Motor neuron (in vitro differentiated cells): ENCODE results near the gene RBFA. TPM values are rescaled to one million over a fixed set of nuclear protein-coding genes. Genes with fewer than 3 reads are reported as not detected.
"Not testable (repeated sequence)": the region's sequence is repeated elsewhere in the genome, so short reads cannot be mapped to it uniquely, and the experiment has no call there.

Experiments used
- ATAC-seq, 8 experiments: fragments of 200-7000 bp; cut with Tn5 transposase; replicated peaks in 6 of 8; 2 replicates each; pipeline ENCODE4 v1.8.0; 2021; ENCODE audit warnings: mild to moderate bottlenecking in 8 of 8, moderate library complexity in 8 of 8
- H3K27ac ChIP-seq, 2 donors: fragments of 250-450 bp; sonication (Bioruptor Pico); 2 replicates each; pipeline ENCODE4 v1.9.0; 2021; ENCODE audit warnings: antibody characterized with exemption in 2 of 2, mild to moderate bottlenecking in 2 of 2, moderate library complexity in 1 of 2
- H3K4me1 ChIP-seq, 2 donors: fragments of 250-450 bp; sonication (Bioruptor Pico); replicated peaks in 1 of 2; 2 replicates each; pipeline ENCODE4 v1.6.1; 2021; ENCODE audit warnings: antibody characterized with exemption in 2 of 2, mild to moderate bottlenecking in 2 of 2, moderate library complexity in 1 of 2
- H3K4me3 ChIP-seq, 5 donors: fragments of 250-450 bp; sonication (Bioruptor Pico); 2 replicates each; pipeline ENCODE4 v1.9.0; 2021; ENCODE audit warnings: antibody characterized with exemption in 5 of 5, mild to moderate bottlenecking in 5 of 5, moderate library complexity in 4 of 5
- WGBS, 10 experiments: fragments of 450-650 bp; shearing (Covaris generic); methylation state at CpG; one replicate each; pipeline ENCODE4 v1.0.0; 2022; 5-methylcytosine and 5-hydroxymethylcytosine counted together
- in situ Hi-C, 9 experiments: fragments of 400-800 bp; cut with MboI; loops; one replicate each; pipeline ENCODE4 v1.15.0; 2021; ENCODE audit warnings: low sequenced_read_pairs in 9 of 9, low pct_unique_long_range_greater_than_20kb in 2 of 9; ENCODE audit not compliant: unreplicated experiment in 9 of 9
- total RNA-seq, 8 experiments: library from RNA; unstranded; fragments of 300-600 nt; gene quantifications; 2 replicates each; pipeline versions ENCODE4 v1.2.3 to v1.2.4, GENCODE V29; 2022

RBFA gene
- total RNA-seq, 8 experiments from 2014 or later = 17.6 to 41.3 (median 24.2) TPM

GRCh38 chr18:80006724-80007123 lies 27.5 kb upstream of the RBFA start:
- H3K27ac ChIP-seq = no peak overlapping the region
- in situ Hi-C loops = no loop called here
- 54 to 88% (median 70%) methylated on average over 1 to 6 of the region's 7 CpGs; no CpG with 5 or more reads in 2 of the 10 experiments for WGBS, 10 experiments
- no peaks in the 10 kb centered on the region for H3K4me1 ChIP-seq
- ATAC-seq = peak in 4 of 8 experiments; percentile 50 to 65 (median 55)
- no peak overlapping the region for H3K4me3 ChIP-seq

DNA sequence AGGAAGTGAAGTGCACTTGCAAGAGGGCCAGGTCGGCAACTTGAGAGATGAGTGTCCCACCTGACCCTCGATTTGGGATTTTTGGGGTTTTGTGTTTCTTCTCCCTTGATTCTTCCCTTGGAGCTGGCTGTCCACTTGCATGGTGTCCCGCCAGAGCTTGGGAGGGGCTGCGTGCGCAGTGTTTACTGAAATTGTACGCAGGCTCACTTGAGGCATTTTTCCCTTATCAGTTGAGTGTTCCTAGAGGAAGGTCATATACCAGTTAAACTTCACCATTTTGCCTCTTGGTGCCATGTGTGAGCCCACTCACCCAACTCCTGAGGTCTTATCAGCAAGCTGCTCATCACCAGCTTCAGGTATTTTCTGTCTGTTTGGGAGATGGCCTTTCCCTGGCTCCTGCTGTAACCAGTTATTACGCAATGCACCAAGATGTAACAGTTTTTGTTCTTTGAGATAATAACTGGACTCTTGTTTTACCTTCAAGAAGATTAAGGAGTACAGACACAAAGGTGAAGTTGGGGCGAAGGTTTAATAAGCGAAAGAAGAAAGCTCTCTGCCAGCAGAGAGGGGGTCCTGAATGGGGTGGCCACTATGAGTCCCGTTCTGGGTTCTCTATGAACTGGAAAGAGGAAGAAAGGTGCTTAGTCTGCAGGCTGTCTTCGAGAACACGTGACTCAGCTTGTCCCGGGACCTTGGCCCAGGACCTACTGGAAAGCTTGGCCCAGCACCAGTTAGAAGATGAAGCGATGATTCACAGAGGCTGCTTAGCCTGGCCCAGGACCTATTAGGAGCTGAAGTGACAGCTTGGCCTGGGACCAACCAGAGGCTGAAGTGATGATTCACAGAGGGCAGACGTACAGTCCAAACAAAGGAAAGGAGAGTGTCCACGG lies 24.3 kb upstream of the RBFA start:
- peak in 3 of 8 experiments; percentile 49 to 100 (median 100) for ATAC-seq
- Histone ChIP-seq H3K4me1 (no peaks in the 10 kb centered on the region), H3K27ac (no peak overlapping the region), H3K4me3 (no peak overlapping the region)
- in situ Hi-C loops = no loop called here
- WGBS, 10 experiments = 25 to 100% (median 79%) methylated on average over 1 to 13 of the region's 16 CpGs

GRCh38 chr18:80010551-80010906 lies 23.7 kb upstream of the RBFA start:
- 0 to 100% (median 86%) methylated on average over 1 to 4 of the region's 5 CpGs; no CpG with 5 or more reads in 5 of the 10 experiments for WGBS, 10 experiments
- Histone ChIP-seq H3K4me3 (no peak overlapping the region), H3K27ac (no peak overlapping the region), H3K4me1 (no peaks in the 10 kb centered on the region)
- in situ Hi-C loops = no loop called here
- ATAC-seq = peak in 2 of 8 experiments; percentile 62 to 66

GRCh38 chr18:80011496-80012137 lies 22.6 kb upstream of the RBFA start:
- in situ Hi-C loops, H3K27ac ChIP-seq, H3K4me1 ChIP-seq, ATAC-seq, H3K4me3 ChIP-seq: not testable (repeated sequence)
- WGBS, 10 experiments = 78 to 98% (median 92%) methylated on average over 2 to 13 of the region's 14 CpGs; no CpG with 5 or more reads in 1 of the 10 experiments

DNA sequence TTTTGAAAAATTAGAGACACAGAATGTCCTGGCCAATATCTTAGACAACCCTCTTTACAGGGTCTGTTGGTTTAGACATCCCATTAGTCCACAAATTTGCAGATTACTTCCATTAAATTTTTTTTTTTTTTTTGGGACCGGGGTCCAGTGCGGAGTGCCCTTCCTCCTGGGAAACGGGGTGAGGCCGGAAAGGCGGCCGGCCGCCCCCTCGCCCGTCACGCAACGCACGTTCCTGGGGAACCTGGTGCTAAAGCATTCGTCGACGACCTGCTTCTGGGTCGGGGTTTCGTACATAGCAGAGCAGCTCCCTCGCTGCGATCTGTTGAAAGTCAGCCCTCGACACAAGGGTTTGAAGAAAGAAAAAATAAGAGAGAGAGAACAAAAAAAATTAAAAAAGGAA lies 21.5 kb upstream of the RBFA start:
- in situ Hi-C loops = no loop called here
- ATAC-seq = no peak
- Histone ChIP-seq H3K4me3 (no peak overlapping the region), H3K27ac (no peak overlapping the region), H3K4me1 (no peaks in the 10 kb centered on the region)
- 72 to 100% (median 95%) methylated on average over 4 to 20 of the region's 20 CpGs for WGBS, 10 experiments

GRCh38 chr18:80022613-80023012 lies 11.6 kb upstream of the RBFA start:
- Histone ChIP-seq H3K27ac (no peak overlapping the region), H3K4me1 (no peaks in the 10 kb centered on the region), H3K4me3 (no peak overlapping the region)
- 0 to 60% (median 40%) methylated on average over 1 of the region's 1 CpG; no CpG with 5 or more reads in 5 of the 10 experiments for WGBS, 10 experiments
- in situ Hi-C loops = no loop called here
- ATAC-seq = no peak

GRCh38 chr18:80023173-80023572 lies 11.1 kb upstream of the RBFA start:
- no peak overlapping the region for H3K4me3 ChIP-seq
- ATAC-seq = no peak
- H3K4me1 ChIP-seq = no peaks in the 10 kb centered on the region
- H3K27ac ChIP-seq = no peak overlapping the region
- WGBS, 10 experiments = 28 to 100% (median 84%) methylated on average over 2 to 4 of the region's 4 CpGs; no CpG with 5 or more reads in 3 of the 10 experiments
- in situ Hi-C loops = no loop called here

DNA sequence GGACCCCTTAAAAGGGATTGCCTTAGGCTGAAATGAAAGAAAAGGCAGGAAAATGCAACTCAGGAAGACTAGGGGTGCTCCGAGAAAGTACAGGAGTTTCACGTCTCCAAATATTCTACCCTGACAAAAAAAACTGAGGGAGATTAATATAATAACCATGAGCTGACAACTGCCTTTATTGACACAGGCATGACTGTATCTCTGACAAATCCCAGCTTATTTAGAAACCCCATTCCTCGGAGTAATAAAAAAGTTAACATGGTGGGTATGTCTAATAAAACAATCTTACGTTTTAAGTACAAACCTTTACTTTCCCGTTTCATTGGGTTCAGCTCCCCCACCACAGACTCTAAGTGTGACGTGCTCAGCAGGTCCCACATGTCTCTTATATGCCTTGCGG lies 7.9 kb upstream of the RBFA start:
- Histone ChIP-seq H3K4me1 (no peaks in the 10 kb centered on the region), H3K27ac (no peak overlapping the region), H3K4me3 (no peak overlapping the region)
- no peak for ATAC-seq
- in situ Hi-C loops = no loop called here
- WGBS, 10 experiments = 78 to 100% (median 85%) methylated on average over 1 to 7 of the region's 7 CpGs; no CpG with 5 or more reads in 1 of the 10 experiments

- H3K4me3 ChIP-seq, in situ Hi-C loops, ATAC-seq, H3K27ac ChIP-seq, H3K4me1 ChIP-seq: not testable (repeated sequence)
These were observed 6.5 kb upstream of the RBFA start for GRCh38 chr18:80027719-80028118.

DNA sequence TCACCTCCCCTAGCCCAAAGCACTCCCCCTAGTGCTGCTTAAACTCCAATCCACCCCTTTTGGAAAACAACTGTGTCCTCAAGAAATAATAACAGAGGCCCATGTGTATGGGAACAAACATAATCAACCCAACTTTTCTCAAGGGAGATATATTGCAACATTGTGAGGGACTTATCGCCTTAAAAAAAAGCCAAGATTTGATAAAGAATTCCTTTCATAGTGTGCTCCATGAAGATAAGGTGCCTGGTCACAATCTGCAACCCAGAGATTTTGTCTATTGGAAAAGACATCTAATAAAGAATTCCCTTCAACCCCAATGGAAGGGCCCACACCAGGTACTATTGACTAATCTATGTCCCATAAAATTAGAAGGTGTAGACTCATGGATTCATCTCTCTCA lies 4.5 kb upstream of the RBFA start:
- WGBS, 10 experiments = 80 to 100% (median 100%) methylated on average over 1 of the region's 1 CpG; no CpG with 5 or more reads in 5 of the 10 experiments
- Histone ChIP-seq H3K4me3 (no peak overlapping the region), H3K4me1 (peaks cover 0 to 3% of the 10 kb centered on the region in 2 donors), H3K27ac (no peak overlapping the region)
- in situ Hi-C loops = no loop called here
- no peak for ATAC-seq

- Histone ChIP-seq H3K4me1 (peaks cover 3 to 11% of the 10 kb centered on the region in 2 donors), H3K27ac (peak overlapping the region; percentile 24 to 76), H3K4me3 (peak overlapping the region; percentile 65 to 98 (median 93))
- in situ Hi-C loops = no loop called here
- 0 to 50% (median 14%) methylated on average over 1 to 10 of the region's 90 CpGs; no CpG with 5 or more reads in 4 of the 10 experiments for WGBS, 10 experiments
- peak; percentile 59 to 82 (median 71) for ATAC-seq
These were observed 810 bp upstream of the RBFA start for GRCh38 chr18:80033181-80034067.

DNA sequence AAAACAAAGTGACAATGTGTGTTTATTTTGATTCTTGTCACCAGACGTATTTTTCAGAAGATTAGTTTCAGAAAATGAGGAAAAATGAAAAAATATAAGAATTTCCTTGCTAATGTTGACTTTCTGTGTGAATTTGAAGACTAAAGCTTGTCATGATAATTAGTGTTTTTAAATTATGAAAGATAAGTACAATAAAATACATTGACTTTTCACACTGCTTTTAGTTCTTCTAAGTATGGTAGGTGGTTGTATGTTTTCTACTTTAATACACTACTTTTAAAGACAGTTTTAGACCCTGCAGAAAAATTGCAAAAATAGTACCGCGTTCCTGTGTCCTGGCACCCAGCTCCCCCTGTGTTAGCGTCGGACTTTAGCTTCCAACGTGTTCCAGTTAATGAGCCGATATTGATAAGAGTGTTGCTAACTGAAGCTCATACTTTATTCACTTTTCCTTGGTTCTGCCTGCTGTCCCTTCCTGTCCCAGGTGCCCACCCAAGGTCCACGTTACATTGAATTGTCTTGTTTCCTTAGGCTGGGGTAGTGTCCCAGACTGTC lies 695 bp downstream of the RBFA start:
- peak overlapping the region; percentile 68 to 80 for H3K27ac ChIP-seq
- 0 to 7% (median 3%) methylated on average over 3 to 8 of the region's 8 CpGs; no CpG with 5 or more reads in 1 of the 10 experiments for WGBS, 10 experiments
- in situ Hi-C loops = no loop called here
- no peak for ATAC-seq
- H3K4me1 ChIP-seq = peaks cover 3 to 11% of the 10 kb centered on the region in 2 donors
- peak overlapping the region; percentile 65 to 98 (median 93) for H3K4me3 ChIP-seq
